ENCODE results near the gene TMUB1. TPM values are rescaled to one million over a fixed set of nuclear protein-coding genes. Genes with fewer than 3 reads are reported as not detected.

The TMUB1 gene
- total RNA-seq, 4 donors from 2014 or later: 58.5 to 61.7 (median 60.4) TPM

- peak overlapping the region; percentile 62 for H3K4me3 ChIP-seq (ENCODE audit: low read depth, poor library complexity, severe bottlenecking)
- intact Hi-C loops (cut with DNase I; ENCODE audit: low total_unique reads): no loop called here
- WGBS, 2 donors: 1 to 2% methylated on average over 16 to 29 of the region's 70 CpGs
- no peak for TF ChIP-seq CTCF (IDR thresholded peaks at IDR 0.05)
- TF ChIP-seq POLR2A (IDR thresholded peaks at IDR 0.05): no peak
- peak in 1 of 2 donors; percentile 94 for DNase-seq (ENCODE audit: low spot score in 2 of 2)
Observed at GRCh38 chr7:151087245-151088018, 4.1 kb upstream of the TMUB1 start.

GRCh38 chr7:151086802-151087244 lies 3.5 kb upstream of the TMUB1 start:
- H3K4me3 ChIP-seq (ENCODE audit: low read depth, poor library complexity, severe bottlenecking): peak overlapping the region; percentile 62
- TF ChIP-seq POLR2A (IDR thresholded peaks at IDR 0.05): no peak
- TF ChIP-seq CTCF (IDR thresholded peaks at IDR 0.05): no peak

GRCh38 chr7:151085691-151086620 lies 2.7 kb upstream of the TMUB1 start, which contains the start of gene AGAP3:
AGAP3 (plus strand) TSS chr7:151086475; CDS start chr7:151086742, 267 bp downstream.
- intact Hi-C loops (cut with DNase I; ENCODE audit: low total_unique reads): no loop called here
- peak; percentile 84 to 97 for DNase-seq (ENCODE audit: low spot score in 2 of 2)
- WGBS, 2 donors: 1 to 2% methylated on average over 9 to 23 of the region's 84 CpGs
- TF ChIP-seq POLR2A (IDR thresholded peaks at IDR 0.05): no peak
- TF ChIP-seq CTCF (IDR thresholded peaks at IDR 0.05): no peak
- H3K4me3 ChIP-seq (ENCODE audit: low read depth, poor library complexity, severe bottlenecking): peak within 1 kb of the TSS; percentile 62

More at GRCh38 chr7:151086802-151087244, 3.5 kb upstream of the TMUB1 start:
- no peak for DNase-seq (ENCODE audit: low spot score in 2 of 2)
- WGBS, 2 donors: 1% methylated on average over 31 of the region's 56 CpGs; no CpG with 5 or more reads in 1 of the 2 donors
- intact Hi-C loops (cut with DNase I; ENCODE audit: low total_unique reads): no loop called here

DNA sequence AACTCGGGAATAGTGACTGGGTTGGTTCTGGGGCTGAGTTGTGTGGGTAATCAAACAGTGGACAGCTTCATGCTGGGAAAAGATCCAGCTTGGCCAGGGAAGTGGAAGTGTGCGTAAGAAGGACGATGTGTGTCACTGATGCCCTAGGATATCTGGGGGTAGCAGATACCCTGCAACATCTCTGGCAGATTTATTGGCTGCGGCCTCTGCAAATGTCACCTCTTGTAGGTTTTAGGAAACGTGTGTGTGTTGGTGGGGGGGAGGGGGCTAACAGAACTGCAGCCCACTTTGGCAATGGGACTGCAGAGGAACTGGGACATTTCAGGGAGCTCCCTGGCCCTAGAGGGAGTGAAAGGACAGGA lies 2.0 kb upstream of the TMUB1 start:
- no peak for DNase-seq (ENCODE audit: low spot score in 2 of 2)
- WGBS, 2 donors: 36 to 42% methylated on average over 5 of the region's 5 CpGs
- TF ChIP-seq POLR2A (IDR thresholded peaks at IDR 0.05) (no peak), CTCF (IDR thresholded peaks at IDR 0.05) (no peak)
- intact Hi-C loops (cut with DNase I; ENCODE audit: low total_unique reads): no loop called here
- no peak overlapping the region for H3K4me3 ChIP-seq (ENCODE audit: low read depth, poor library complexity, severe bottlenecking)

DNA sequence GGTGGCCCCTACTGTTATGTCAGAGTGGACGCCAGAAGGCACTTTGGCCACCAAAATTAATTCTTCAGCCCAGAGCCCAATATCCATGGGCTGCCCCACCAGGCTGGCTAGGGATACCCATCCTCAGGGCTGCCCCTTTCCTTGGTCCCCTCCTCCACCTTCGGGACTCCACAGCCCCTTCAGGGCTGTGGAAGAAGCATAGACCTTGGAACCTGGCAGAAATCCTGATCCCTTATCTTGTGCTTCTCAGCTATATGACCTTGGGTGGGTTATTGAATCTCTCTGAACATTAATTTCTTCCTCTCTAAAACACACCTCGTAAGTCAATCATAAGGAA lies 499 bp upstream of the TMUB1 start:
- WGBS, 2 donors: 31 to 33% methylated on average over 3 of the region's 3 CpGs
- no peak for DNase-seq (ENCODE audit: low spot score in 2 of 2)
- intact Hi-C loops (cut with DNase I; ENCODE audit: low total_unique reads): no loop called here
- TF ChIP-seq POLR2A (IDR thresholded peaks at IDR 0.05): no peak
- no peak for TF ChIP-seq CTCF (IDR thresholded peaks at IDR 0.05)
- no peak overlapping the region for H3K4me3 ChIP-seq (ENCODE audit: low read depth, poor library complexity, severe bottlenecking)

Data from lower leg skin (tissue), 4 donors.